Endothelial cell of umbilical vein (primary cell): Measurements from ENCODE around the gene ITPR1. TPM values are rescaled to one million over a fixed set of nuclear protein-coding genes. Genes with fewer than 3 reads are reported as not detected.

Experiments used
- BruUV-seq: library from RNA; stranded (reverse); fragments of 400-500 nt; replicated peaks from 2 replicates; lab custom pipeline; 2021; lab: Mats Ljungman, UMichigan
- CTCF ChIA-PET: fragments of 300-600, 350-600 bp; sonication (Branson Sonifier 250); formaldehyde crosslinking; loops from one replicate; lab custom pipeline; 2021; ENCODE audit warnings: antibody characterized with exemption, inconsistent platforms; lab: Charles Lee
- POLR2A ChIA-PET: fragments of 300-600, 350-600 bp; sonication (Branson Sonifier 250); formaldehyde crosslinking; loops from one replicate; lab custom pipeline; 2021; ENCODE audit warnings: antibody characterized with exemption, inconsistent platforms; lab: Charles Lee
- DNase-seq: peaks from one replicate; pipeline ENCODE4 v3.0.0-alpha.2; 2011; ENCODE audit warnings: low read depth, low spot score
- FAIRE-seq: peaks from 2 replicates; lab custom pipeline; 2011; peaks lifted over from hg19 to GRCh38; lab: Jason Lieb, UNC
- H2AFZ ChIP-seq: 2 replicates; pipeline ENCODE4 v1.6.0; 2012; ENCODE audit warnings: low read depth, low read length, control low read depth, inconsistent platforms
- H3K27ac ChIP-seq: 2 replicates; pipeline ENCODE4 v1.5.1; 2011; ENCODE audit warnings: low read depth, mild to moderate bottlenecking, control low read depth, low read length, moderate library complexity; ENCODE audit not compliant: insufficient read depth
- H3K27me3 ChIP-seq, 2 experiments: 2 replicates each; pipeline versions ENCODE4 v1.6.0 to v1.6.1; 2011; ENCODE audit warnings: low read length in 2 of 2, mixed read lengths in 1 of 2; ENCODE audit not compliant: control insufficient read depth in 2 of 2, insufficient read depth in 2 of 2
- H3K36me3 ChIP-seq, 2 experiments: 2 replicates in 1 of 2; 3 replicates in 1 of 2; pipeline ENCODE4 v1.5.1; 2011; ENCODE audit warnings: low read length in 2 of 2, mild to moderate bottlenecking in 1 of 2, moderate library complexity in 1 of 2; ENCODE audit not compliant: control insufficient read depth in 2 of 2, insufficient read depth in 2 of 2; ENCODE audit errors: extremely low read depth in 1 of 2
- H3K4me1 ChIP-seq: 3 replicates; pipeline ENCODE4 v1.5.1; 2011; ENCODE audit warnings: mild to moderate bottlenecking, low read length; ENCODE audit not compliant: control insufficient read depth, insufficient read depth; ENCODE audit errors: extremely low read depth
- H3K4me2 ChIP-seq: 2 replicates; pipeline ENCODE4 v1.6.1; 2011; ENCODE audit warnings: low read length, control low read depth, mixed read lengths; ENCODE audit not compliant: insufficient read depth
- H3K4me3 ChIP-seq, 3 experiments: fragments of 200-600 bp in 1 of 3; sonication (generic), shearing (Covaris generic) in 1 of 3; replicated peaks in 1 of 3; 2 replicates each; pipeline ENCODE4 v1.5.1; 2011 to 2016; ENCODE audit warnings: control low read depth in 3 of 3, low read length in 3 of 3, mild to moderate bottlenecking in 2 of 3, inconsistent platforms in 1 of 3, low read depth in 1 of 3, moderate library complexity in 1 of 3; ENCODE audit not compliant: insufficient read depth in 1 of 3
- H3K79me2 ChIP-seq: 2 replicates; pipeline ENCODE4 v1.6.0; 2012; ENCODE audit warnings: low read length, inconsistent platforms; ENCODE audit not compliant: control insufficient read depth, insufficient read depth
- H3K9ac ChIP-seq: replicated peaks from 2 replicates; pipeline ENCODE3; 2011; ENCODE audit warnings: low read length, control low read depth; ENCODE audit not compliant: insufficient read depth; ENCODE audit errors: extremely low read depth
- H3K9me1 ChIP-seq: replicated peaks from 3 replicates; pipeline ENCODE4 v1.6.0; 2011; ENCODE audit warnings: mild to moderate bottlenecking, low read length; ENCODE audit not compliant: control insufficient read depth, insufficient read depth; ENCODE audit errors: extremely low read depth
- H3K9me3 ChIP-seq: replicated peaks from 2 replicates; pipeline ENCODE4 v1.5.1; 2012; ENCODE audit warnings: low read length, inconsistent platforms; ENCODE audit not compliant: control insufficient read depth, insufficient read depth
- H4K20me1 ChIP-seq: replicated peaks from 2 replicates; pipeline ENCODE3; 2011; ENCODE audit warnings: mild to moderate bottlenecking, low read length; ENCODE audit not compliant: control insufficient read depth, insufficient read depth; ENCODE audit errors: extremely low read depth
- EZH2 ChIP-seq: IDR thresholded peaks from 2 replicates; pipeline ENCODE4 v1.6.1; 2012; ENCODE audit warnings: borderline replicate concordance, low read depth, mild to moderate bottlenecking, moderate library complexity, low read length, inconsistent platforms; ENCODE audit not compliant: severe bottlenecking
- FOS ChIP-seq: IDR thresholded peaks from 2 replicates; pipeline ENCODE4 v1.6.1; 2011; ENCODE audit warnings: mild to moderate bottlenecking, low read length, moderate library complexity, borderline replicate concordance; ENCODE audit not compliant: insufficient read depth
- GATA2 ChIP-seq: IDR thresholded peaks from 2 replicates; pipeline ENCODE4 v1.7.0; 2011; ENCODE audit warnings: low read depth, mild to moderate bottlenecking, moderate library complexity, mixed read lengths, low read length; ENCODE audit not compliant: insufficient read length, insufficient read depth
- JUN ChIP-seq: IDR thresholded peaks from 2 replicates; pipeline ENCODE4 v1.6.1; 2011; ENCODE audit warnings: borderline replicate concordance, low read depth; ENCODE audit not compliant: insufficient read length, insufficient read depth
- MYC ChIP-seq: IDR thresholded peaks from one replicate; pipeline ENCODE4 v1.6.1; 2011; ENCODE audit warnings: mild to moderate bottlenecking, low read depth, low read length
- POLR2A ChIP-seq: IDR thresholded peaks from 2 replicates; pipeline ENCODE4 v1.6.1; 2012; ENCODE audit warnings: low read depth, mild to moderate bottlenecking, control low read depth, low read length
- POLR2AphosphoS5 ChIP-seq: IDR thresholded peaks from 2 replicates; pipeline ENCODE4 v1.6.1; 2012; ENCODE audit warnings: low read depth, mild to moderate bottlenecking, control low read depth, low read length, moderate library complexity; ENCODE audit not compliant: insufficient read depth
- dilution Hi-C: fragments of 300-500 bp; cut with MboI; formaldehyde crosslinking; loops from one replicate; pipeline ENCODE4 v1.15.0; 2019; ENCODE audit warnings: low sequenced_read_pairs; ENCODE audit not compliant: extremely low pct_ligation_motif_present
- intact Hi-C: fragments of 100-400 bp; cut with micrococcal nuclease; formaldehyde crosslinking; loops from one replicate; pipeline ENCODE4 v1.10.0; 2022
- polyA plus RNA-seq, 4 experiments: library from polyadenylated mRNA; depleted of rRNA in 3 of 4; stranded (reverse) in 3 of 4; unstranded in 1 of 4; fragments of >200 nt; gene quantifications; 2 replicates each; pipeline versions ENCODE4 v1.2.1 to v1.2.3, GENCODE V29; 2011 to 2012; ENCODE audit warnings: missing spikeins in 1 of 4
- total RNA-seq: library from RNA; stranded (reverse); gene quantifications from 2 replicates; pipeline ENCODE4 v1.2.3, GENCODE V29; 2021
- TF ChIP-seq, protein P1 (sequence below): IDR thresholded peaks from 2 replicates; pipeline ENCODE4 v1.6.1; 2011; ENCODE audit not compliant: insufficient read depth, insufficient read length
- TF ChIP-seq, protein P2 (sequence below), 2 donors: IDR thresholded peaks; 1 replicate in 1 of 2; 2 replicates in 1 of 2; pipeline ENCODE4 v1.5.1; 2011; ENCODE audit warnings: low read length in 2 of 2, mild to moderate bottlenecking in 2 of 2, moderate library complexity in 2 of 2, control low read depth in 1 of 2, inconsistent platforms in 1 of 2, low read depth in 1 of 2; ENCODE audit not compliant: insufficient read depth in 1 of 2; ENCODE audit errors: extremely low read depth in 1 of 2

The ITPR1 gene
- total and polyA plus RNA-seq, 2 donors (not counting 3 experiments of a cell fraction or from before 2014, with no cell fraction given) = 5.1 to 16.1 TPM

DNA sequence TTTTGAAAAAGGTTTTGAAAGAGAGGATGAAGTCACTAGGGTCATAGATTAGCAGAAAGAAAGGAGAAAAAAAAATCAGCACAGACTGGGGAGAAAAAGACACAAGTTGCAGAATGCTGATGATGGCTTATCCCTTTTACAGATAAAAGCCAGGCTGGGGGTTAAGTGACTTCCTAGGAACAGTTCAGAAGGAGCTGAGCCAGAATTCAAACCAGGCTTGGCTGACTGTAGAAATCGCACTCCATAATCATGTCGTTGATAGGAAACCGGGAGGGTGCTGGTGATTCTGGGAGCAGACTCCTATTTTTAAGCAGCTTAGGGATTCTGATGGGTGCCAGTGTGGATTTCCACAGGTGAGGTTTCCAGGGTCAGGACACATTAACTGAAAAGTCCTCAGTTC, 326.6 kb downstream of the ITPR1 start:
- no peak for DNase-seq
- no peaks in the 10 kb centered on the region for H3K36me3 ChIP-seq
- CTCF ChIA-PET = no interaction called here
- intact Hi-C loops = no loop called here
- H3K79me2 ChIP-seq = no peaks in the 10 kb centered on the region
- no peaks in the 10 kb centered on the region for H4K20me1 ChIP-seq
- no peaks in the 10 kb centered on the region for H3K9me3 ChIP-seq
- peaks cover 10% of the 10 kb centered on the region for H3K4me1 ChIP-seq
- H3K9me1 ChIP-seq = no peaks in the 10 kb centered on the region
- FAIRE-seq = no peak
- no peak overlapping the region for H3K4me2 ChIP-seq
- H3K27ac ChIP-seq = no peak overlapping the region
- H3K4me3 ChIP-seq = no peak overlapping the region
- H3K9ac ChIP-seq = no peak overlapping the region
- POLR2A ChIA-PET = no interaction called here
- no peaks in the 10 kb centered on the region for H3K27me3 ChIP-seq
- H2AFZ ChIP-seq = no peak overlapping the region
- BruUV-seq = no TSS peak
- TF ChIP-seq POLR2AphosphoS5 (no peak), FOS (no peak), EZH2 (no peak), GATA2 (no peak), MYC (no peak), POLR2A (no peak), JUN (no peak)
- TF ChIP-seq, protein P1, sequence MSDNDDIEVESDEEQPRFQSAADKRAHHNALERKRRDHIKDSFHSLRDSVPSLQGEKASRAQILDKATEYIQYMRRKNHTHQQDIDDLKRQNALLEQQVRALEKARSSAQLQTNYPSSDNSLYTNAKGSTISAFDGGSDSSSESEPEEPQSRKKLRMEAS = no peak
- TF ChIP-seq, protein P2, sequence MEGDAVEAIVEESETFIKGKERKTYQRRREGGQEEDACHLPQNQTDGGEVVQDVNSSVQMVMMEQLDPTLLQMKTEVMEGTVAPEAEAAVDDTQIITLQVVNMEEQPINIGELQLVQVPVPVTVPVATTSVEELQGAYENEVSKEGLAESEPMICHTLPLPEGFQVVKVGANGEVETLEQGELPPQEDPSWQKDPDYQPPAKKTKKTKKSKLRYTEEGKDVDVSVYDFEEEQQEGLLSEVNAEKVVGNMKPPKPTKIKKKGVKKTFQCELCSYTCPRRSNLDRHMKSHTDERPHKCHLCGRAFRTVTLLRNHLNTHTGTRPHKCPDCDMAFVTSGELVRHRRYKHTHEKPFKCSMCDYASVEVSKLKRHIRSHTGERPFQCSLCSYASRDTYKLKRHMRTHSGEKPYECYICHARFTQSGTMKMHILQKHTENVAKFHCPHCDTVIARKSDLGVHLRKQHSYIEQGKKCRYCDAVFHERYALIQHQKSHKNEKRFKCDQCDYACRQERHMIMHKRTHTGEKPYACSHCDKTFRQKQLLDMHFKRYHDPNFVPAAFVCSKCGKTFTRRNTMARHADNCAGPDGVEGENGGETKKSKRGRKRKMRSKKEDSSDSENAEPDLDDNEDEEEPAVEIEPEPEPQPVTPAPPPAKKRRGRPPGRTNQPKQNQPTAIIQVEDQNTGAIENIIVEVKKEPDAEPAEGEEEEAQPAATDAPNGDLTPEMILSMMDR (IDR thresholded peaks at IDR 0.05; ENCODE audit: extremely low read depth in 1 of 2, insufficient read depth in 1 of 2, low read depth in 1 of 2, low read length in 2 of 2) = no peak
- dilution Hi-C loops = no loop called here
